ENCODE data around the gene MYD88. TPM values are rescaled to one million over a fixed set of nuclear protein-coding genes. Genes with fewer than 3 reads are reported as not detected.

Gene MYD88
- total and polyA plus RNA-seq, 9 of the 15 experiments (the other 6 are each of a cell fraction or from before 2014, with no cell fraction given) = 3.2 to 47.3 (median 27.6) TPM

DNA sequence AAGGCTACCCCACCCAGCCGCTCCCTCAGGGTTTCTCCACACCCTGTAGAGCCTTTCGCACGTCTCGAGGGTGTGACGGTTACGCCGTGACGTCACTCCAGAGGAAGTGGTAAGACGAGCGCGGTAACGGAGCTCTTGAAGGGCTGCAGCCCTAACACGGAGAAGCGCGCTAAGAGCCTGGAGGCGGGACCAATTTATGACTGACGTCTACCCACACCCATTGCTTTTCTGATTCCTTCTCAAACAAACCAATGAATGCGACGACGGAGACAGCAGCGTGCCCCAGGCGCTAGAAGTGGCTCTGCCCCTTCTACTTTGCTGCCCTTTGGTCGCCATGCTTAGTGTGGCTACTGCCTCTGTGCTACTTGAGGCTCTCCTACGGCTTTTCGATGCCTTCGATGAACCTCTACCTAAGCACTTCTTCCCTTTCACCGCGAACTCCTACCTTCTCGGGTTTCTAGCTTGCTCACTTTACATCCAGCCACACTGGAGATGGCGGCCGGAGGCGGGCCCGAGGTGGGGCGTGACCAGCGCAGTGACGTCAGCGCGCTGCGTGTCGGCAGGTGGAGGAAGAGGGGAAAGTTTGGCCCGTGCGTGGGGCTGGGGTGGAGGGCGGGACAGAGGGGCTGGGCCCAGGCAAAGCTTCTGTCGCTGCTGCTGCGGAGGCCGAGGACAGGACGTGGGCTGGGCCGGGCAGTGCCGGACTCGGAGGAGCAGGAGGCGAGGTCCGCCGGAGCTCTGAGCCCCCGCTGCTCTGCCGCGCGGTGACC is 26.7 kb downstream of the MYD88 start, which contains the start of gene OXSR1 (continued):
- TF ChIP-seq JUND (IDR thresholded peaks at IDR 0.05; ENCODE audit: borderline replicate concordance, low read depth, low read length) = peak; percentile 93
- TF ChIP-seq JUND (tag; IDR thresholded peaks at IDR 0.05; ENCODE audit: borderline replicate concordance, low read depth, low read length) = peak; percentile 87
- TF ChIP-seq FOXK1 (CRISPR knock-in tag; IDR thresholded peaks at IDR 0.05; ENCODE audit: borderline replicate concordance) = no peak
- peak; percentile 13; the same call in 1 of the 2 replicates for TF ChIP-seq C11orf30 (IDR thresholded peaks at IDR 0.05; ENCODE audit: low read depth)
- TF ChIP-seq AFF1 (IDR thresholded peaks at IDR 0.05; ENCODE audit: low read depth in 1 of 2, partially characterized antibody in 2 of 2) = no peak
- TF ChIP-seq PTBP1 (IDR thresholded peaks at IDR 0.05; ENCODE audit: low read depth, low read length) = no peak; the same call in 1 of the 2 replicates
- no peak for TF ChIP-seq CREB5 (CRISPR knock-in tag; IDR thresholded peaks at IDR 0.05)
- TF ChIP-seq ZNF282 (CRISPR knock-in tag; IDR thresholded peaks at IDR 0.05) = no peak
- 0 out of 2 replicates have a peak, but pooled peaks have one; percentile 28 for TF ChIP-seq TAF7 (tag; IDR thresholded peaks at IDR 0.05)
- TF ChIP-seq, protein P1, sequence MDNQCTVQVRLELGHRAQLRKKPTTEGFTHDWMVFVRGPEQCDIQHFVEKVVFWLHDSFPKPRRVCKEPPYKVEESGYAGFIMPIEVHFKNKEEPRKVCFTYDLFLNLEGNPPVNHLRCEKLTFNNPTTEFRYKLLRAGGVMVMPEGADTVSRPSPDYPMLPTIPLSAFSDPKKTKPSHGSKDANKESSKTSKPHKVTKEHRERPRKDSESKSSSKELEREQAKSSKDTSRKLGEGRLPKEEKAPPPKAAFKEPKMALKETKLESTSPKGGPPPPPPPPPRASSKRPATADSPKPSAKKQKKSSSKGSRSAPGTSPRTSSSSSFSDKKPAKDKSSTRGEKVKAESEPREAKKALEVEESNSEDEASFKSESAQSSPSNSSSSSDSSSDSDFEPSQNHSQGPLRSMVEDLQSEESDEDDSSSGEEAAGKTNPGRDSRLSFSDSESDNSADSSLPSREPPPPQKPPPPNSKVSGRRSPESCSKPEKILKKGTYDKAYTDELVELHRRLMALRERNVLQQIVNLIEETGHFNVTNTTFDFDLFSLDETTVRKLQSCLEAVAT (IDR thresholded peaks at IDR 0.05) = peak in 1 of 2 experiments; percentile 63; a peak in 1 of 4 replicates
- TF ChIP-seq NFATC3 (IDR thresholded peaks at IDR 0.05) = no peak
- TF ChIP-seq TEAD1 (CRISPR knock-in tag; IDR thresholded peaks at IDR 0.05) = 0 out of 4 replicates have a peak, but pooled peaks of 1 of the 2 experiments have one; percentile 66
- TF ChIP-seq ZKSCAN1 (IDR thresholded peaks at IDR 0.05; ENCODE audit: low read depth, low read length) = no peak; the same call in 1 of the 2 replicates
- TF ChIP-seq NCOA6 (IDR thresholded peaks at IDR 0.05) = peak; percentile 96
- TF ChIP-seq SMAD2 (IDR thresholded peaks at IDR 0.05; ENCODE audit: low read depth, low read length) = no peak
- TF ChIP-seq, protein P2, sequence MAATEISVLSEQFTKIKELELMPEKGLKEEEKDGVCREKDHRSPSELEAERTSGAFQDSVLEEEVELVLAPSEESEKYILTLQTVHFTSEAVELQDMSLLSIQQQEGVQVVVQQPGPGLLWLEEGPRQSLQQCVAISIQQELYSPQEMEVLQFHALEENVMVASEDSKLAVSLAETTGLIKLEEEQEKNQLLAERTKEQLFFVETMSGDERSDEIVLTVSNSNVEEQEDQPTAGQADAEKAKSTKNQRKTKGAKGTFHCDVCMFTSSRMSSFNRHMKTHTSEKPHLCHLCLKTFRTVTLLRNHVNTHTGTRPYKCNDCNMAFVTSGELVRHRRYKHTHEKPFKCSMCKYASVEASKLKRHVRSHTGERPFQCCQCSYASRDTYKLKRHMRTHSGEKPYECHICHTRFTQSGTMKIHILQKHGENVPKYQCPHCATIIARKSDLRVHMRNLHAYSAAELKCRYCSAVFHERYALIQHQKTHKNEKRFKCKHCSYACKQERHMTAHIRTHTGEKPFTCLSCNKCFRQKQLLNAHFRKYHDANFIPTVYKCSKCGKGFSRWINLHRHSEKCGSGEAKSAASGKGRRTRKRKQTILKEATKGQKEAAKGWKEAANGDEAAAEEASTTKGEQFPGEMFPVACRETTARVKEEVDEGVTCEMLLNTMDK (IDR thresholded peaks at IDR 0.05; ENCODE audit: borderline replicate concordance, insufficient read depth, low read depth, low read length, poor library complexity, severe bottlenecking) = no peak
- TF ChIP-seq PHF8 (IDR thresholded peaks at IDR 0.05; ENCODE audit: borderline replicate concordance, low read length) = peak; percentile 78; the same call in 1 of the 2 replicates
- no peak for TF ChIP-seq CHD1 (IDR thresholded peaks at IDR 0.05; ENCODE audit: low read length)
